Stimulated activated effector memory CD8-positive, alpha-beta T cell treated with anti-CD3 and anti-CD28 coated beads, Interleukin-12 subunit alpha, Interleukin-12 subunit beta, amount 100 ng/mL, for 72 hours (primary cell): ENCODE results near the gene RUSF1.
A peak's percentile ranks its signal among the peaks of the same experiment; 100 is the strongest.
"Not testable (repeated sequence)": the region's sequence is repeated elsewhere in the genome, so short reads cannot be mapped to it uniquely, and the experiment has no call there.

Experiments used
- ATAC-seq: fragments of 150-1000 bp; cut with Tn5 transposase; 2 replicates; pipeline ENCODE4 v1.10.0; 2021
- DNase-seq, 2 donors: peaks; one replicate each; pipeline ENCODE4 v3.0.0; 2021 to 2022; ENCODE audit warnings: low spot score in 2 of 2
- H3K27ac Mint-ChIP-seq: one replicate; pipeline ENCODE4 v1.8.0; 2022; ENCODE audit warnings: mild to moderate bottlenecking, mixed read lengths
- H3K36me3 Mint-ChIP-seq: one replicate; pipeline ENCODE4 v1.8.0; 2022; ENCODE audit warnings: mild to moderate bottlenecking, mixed read lengths
- H3K4me1 Mint-ChIP-seq: one replicate; pipeline ENCODE4 v1.8.0; 2022; ENCODE audit warnings: mixed read lengths
- H3K4me3 Mint-ChIP-seq: one replicate; pipeline ENCODE4 v1.8.0; 2022; ENCODE audit warnings: mild to moderate bottlenecking, mixed read lengths
- H3K9me3 Mint-ChIP-seq: one replicate; pipeline ENCODE4 v1.8.0; 2022; ENCODE audit warnings: mixed read lengths

The RUSF1 gene

GRCh38 chr16:31458844-31459686 is 49.1 kb downstream of the RUSF1 start, which contains the start of gene ARMC5:
ARMC5 (plus strand) TSS chr16:31459501; CDS start chr16:31459525, 24 bp downstream.
- peaks cover 53% of the 10 kb centered on the region for H3K4me1 Mint-ChIP-seq
- H3K4me3 Mint-ChIP-seq = peak within 1 kb of the TSS; percentile 84
- no peaks in the 10 kb centered on the region for H3K9me3 Mint-ChIP-seq
- H3K27ac Mint-ChIP-seq = peak within 1 kb of the TSS; percentile 98
- peaks cover 67% of the 10 kb centered on the region for H3K36me3 Mint-ChIP-seq
- ATAC-seq (peak; percentile 83), DNase-seq (peak; percentile 88 to 98)

- ATAC-seq = peak; percentile 2
- Mint-ChIP-seq H3K4me3 (peak overlapping the region; percentile 84), H3K36me3 (peaks cover 63% of the 10 kb centered on the region), H3K4me1 (peaks cover 58% of the 10 kb centered on the region), H3K9me3 (no peaks in the 10 kb centered on the region), H3K27ac (peak overlapping the region; percentile 98)
- DNase-seq = peak; percentile 45 to 82
These were observed 49.9 kb downstream of the RUSF1 start for GRCh38 chr16:31458073-31458843.

GRCh38 chr16:31456988-31457360 is 51.2 kb downstream of the RUSF1 start:
- DNase-seq (no peak), ATAC-seq (no peak)
- Mint-ChIP-seq H3K27ac (no peak overlapping the region), H3K9me3 (no peaks in the 10 kb centered on the region), H3K36me3 (peaks cover 53% of the 10 kb centered on the region), H3K4me3 (peak overlapping the region; percentile 84), H3K4me1 (peaks cover 54% of the 10 kb centered on the region)

- Mint-ChIP-seq H3K4me3 (peak overlapping the region; percentile 84), H3K36me3 (peaks cover 53% of the 10 kb centered on the region), H3K4me1 (peaks cover 53% of the 10 kb centered on the region), H3K27ac (peak overlapping the region; percentile 81), H3K9me3 (no peaks in the 10 kb centered on the region)
- ATAC-seq (no peak), DNase-seq (no peak)
These were observed 52.4 kb downstream of the RUSF1 start for GRCh38 chr16:31455601-31456314.

GRCh38 chr16:31453255-31454204 is 54.7 kb downstream of the RUSF1 start:
- Mint-ChIP-seq H3K4me1 (peaks cover 45% of the 10 kb centered on the region), H3K9me3 (no peaks in the 10 kb centered on the region), H3K27ac (peak overlapping the region; percentile 86), H3K4me3 (no peak overlapping the region), H3K36me3 (peaks cover 36% of the 10 kb centered on the region)
- no peak for DNase-seq
- ATAC-seq = no peak

- H3K36me3 Mint-ChIP-seq = peaks cover 28% of the 10 kb centered on the region
- H3K4me3 Mint-ChIP-seq = no peak overlapping the region
- DNase-seq = no peak
- no peak overlapping the region for H3K27ac Mint-ChIP-seq
- H3K4me1 Mint-ChIP-seq = peaks cover 39% of the 10 kb centered on the region
- H3K9me3 Mint-ChIP-seq = no peaks in the 10 kb centered on the region
- ATAC-seq = no peak
These were observed 55.5 kb downstream of the RUSF1 start for GRCh38 chr16:31452631-31453106.

GRCh38 chr16:31451681-31452351 is 56.4 kb downstream of the RUSF1 start:
- Mint-ChIP-seq H3K4me3 (no peak overlapping the region), H3K9me3 (no peaks in the 10 kb centered on the region), H3K36me3 (peaks cover 19% of the 10 kb centered on the region), H3K4me1 (peaks cover 33% of the 10 kb centered on the region), H3K27ac (peak overlapping the region; percentile 78)
- ATAC-seq (peak; percentile 39), DNase-seq (no peak)

- no peaks in the 10 kb centered on the region for H3K9me3 Mint-ChIP-seq
- no peak overlapping the region for H3K4me3 Mint-ChIP-seq
- ATAC-seq (no peak), DNase-seq (no peak)
- H3K36me3 Mint-ChIP-seq = peaks cover 13% of the 10 kb centered on the region
- peak overlapping the region; percentile 78 for H3K27ac Mint-ChIP-seq
- H3K4me1 Mint-ChIP-seq = peaks cover 27% of the 10 kb centered on the region
These were observed 57.0 kb downstream of the RUSF1 start for GRCh38 chr16:31451201-31451600.

GRCh38 chr16:31445931-31446330 is 62.3 kb downstream of the RUSF1 start:
- DNase-seq, H3K4me3 Mint-ChIP-seq: not testable (repeated sequence)
- H3K27ac Mint-ChIP-seq = peak overlapping the region; percentile 23

GRCh38 chr16:31441956-31442355 is 66.2 kb downstream of the RUSF1 start:
- H3K27ac Mint-ChIP-seq = no peak overlapping the region
- no peak for ATAC-seq
- H3K4me3 Mint-ChIP-seq = peak overlapping the region; percentile 74
- peaks cover 45% of the 10 kb centered on the region for H3K4me1 Mint-ChIP-seq
- peaks cover 6% of the 10 kb centered on the region for H3K36me3 Mint-ChIP-seq
- H3K9me3 Mint-ChIP-seq = no peaks in the 10 kb centered on the region
- no peak for DNase-seq

More at GRCh38 chr16:31445931-31446330, 62.3 kb downstream of the RUSF1 start:
- not testable (repeated sequence) for H3K9me3 Mint-ChIP-seq, H3K36me3 Mint-ChIP-seq, ATAC-seq
- H3K4me1 Mint-ChIP-seq = peaks cover 21% of the 10 kb centered on the region

GRCh38 chr16:31440516-31441184 is 67.5 kb downstream of the RUSF1 start:
- ATAC-seq (peak; percentile 31), DNase-seq (no peak)
- peaks cover 6% of the 10 kb centered on the region for H3K36me3 Mint-ChIP-seq
- no peaks in the 10 kb centered on the region for H3K9me3 Mint-ChIP-seq
- no peak overlapping the region for H3K4me3 Mint-ChIP-seq
- peaks cover 39% of the 10 kb centered on the region for H3K4me1 Mint-ChIP-seq
- H3K27ac Mint-ChIP-seq = no peak overlapping the region

GRCh38 chr16:31439519-31439918 is 68.7 kb downstream of the RUSF1 start:
- Mint-ChIP-seq H3K9me3 (no peaks in the 10 kb centered on the region), H3K4me1 (peaks cover 38% of the 10 kb centered on the region), H3K27ac (no peak overlapping the region), H3K4me3 (peak overlapping the region; percentile 32), H3K36me3 (peaks cover 5% of the 10 kb centered on the region)
- DNase-seq (no peak), ATAC-seq (peak; percentile 79)
